GM06990 (cell line): ENCODE results near the gene ISL2.

ENCODE experiments used
- DNase-seq: peaks from one replicate; pipeline ENCODE4 v3.0.0-alpha.2; 2011; ENCODE audit not compliant: insufficient read length; ENCODE audit errors: extremely low read depth
- H3K27me3 ChIP-seq: replicated peaks from 2 replicates; pipeline ENCODE4 v1.6.0; 2011; ENCODE audit warnings: low read length; ENCODE audit not compliant: control insufficient read depth, insufficient read depth
- H3K36me3 ChIP-seq: 2 replicates; pipeline ENCODE4 v1.5.1; 2011; ENCODE audit warnings: low read length; ENCODE audit not compliant: control insufficient read depth, insufficient read depth
- H3K4me3 ChIP-seq: replicated peaks from 2 replicates; pipeline ENCODE4 v1.5.1; 2011; ENCODE audit warnings: low read depth, mild to moderate bottlenecking, control low read depth, low read length
- TF ChIP-seq, protein P1 (sequence below): IDR thresholded peaks from 2 replicates; pipeline ENCODE4 v1.5.1; 2011; ENCODE audit warnings: low read length, control low read depth, mild to moderate bottlenecking, inconsistent platforms; ENCODE audit not compliant: insufficient read depth, poor library complexity, severe bottlenecking

ISL2 gene

DNA sequence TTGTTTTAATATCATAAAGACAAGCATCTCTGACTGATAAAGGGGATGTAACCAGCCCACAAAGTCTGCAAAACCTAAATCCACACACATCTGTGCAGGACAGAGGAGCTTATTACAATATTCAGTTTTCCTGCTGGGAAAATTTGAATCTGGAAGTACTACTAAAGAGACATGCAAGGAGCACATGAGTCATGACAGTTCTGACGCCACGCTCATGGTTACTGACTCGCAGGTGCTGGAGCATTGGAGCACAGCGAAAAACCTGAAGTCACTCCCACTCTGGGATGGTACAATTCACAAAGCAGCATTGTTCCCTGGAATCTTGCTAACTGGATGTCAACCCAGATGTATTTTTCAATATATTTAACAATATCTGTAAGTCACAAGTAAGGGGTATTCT lies 7.6 kb upstream of the ISL2 start:
- no peak overlapping the region for H3K4me3 ChIP-seq
- H3K27me3 ChIP-seq: no peaks in the 10 kb centered on the region; the same call in 1 of the 2 replicates
- no peaks in the 10 kb centered on the region for H3K36me3 ChIP-seq
- DNase-seq: no peak
- TF ChIP-seq, protein P1, sequence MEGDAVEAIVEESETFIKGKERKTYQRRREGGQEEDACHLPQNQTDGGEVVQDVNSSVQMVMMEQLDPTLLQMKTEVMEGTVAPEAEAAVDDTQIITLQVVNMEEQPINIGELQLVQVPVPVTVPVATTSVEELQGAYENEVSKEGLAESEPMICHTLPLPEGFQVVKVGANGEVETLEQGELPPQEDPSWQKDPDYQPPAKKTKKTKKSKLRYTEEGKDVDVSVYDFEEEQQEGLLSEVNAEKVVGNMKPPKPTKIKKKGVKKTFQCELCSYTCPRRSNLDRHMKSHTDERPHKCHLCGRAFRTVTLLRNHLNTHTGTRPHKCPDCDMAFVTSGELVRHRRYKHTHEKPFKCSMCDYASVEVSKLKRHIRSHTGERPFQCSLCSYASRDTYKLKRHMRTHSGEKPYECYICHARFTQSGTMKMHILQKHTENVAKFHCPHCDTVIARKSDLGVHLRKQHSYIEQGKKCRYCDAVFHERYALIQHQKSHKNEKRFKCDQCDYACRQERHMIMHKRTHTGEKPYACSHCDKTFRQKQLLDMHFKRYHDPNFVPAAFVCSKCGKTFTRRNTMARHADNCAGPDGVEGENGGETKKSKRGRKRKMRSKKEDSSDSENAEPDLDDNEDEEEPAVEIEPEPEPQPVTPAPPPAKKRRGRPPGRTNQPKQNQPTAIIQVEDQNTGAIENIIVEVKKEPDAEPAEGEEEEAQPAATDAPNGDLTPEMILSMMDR: no peak

DNA sequence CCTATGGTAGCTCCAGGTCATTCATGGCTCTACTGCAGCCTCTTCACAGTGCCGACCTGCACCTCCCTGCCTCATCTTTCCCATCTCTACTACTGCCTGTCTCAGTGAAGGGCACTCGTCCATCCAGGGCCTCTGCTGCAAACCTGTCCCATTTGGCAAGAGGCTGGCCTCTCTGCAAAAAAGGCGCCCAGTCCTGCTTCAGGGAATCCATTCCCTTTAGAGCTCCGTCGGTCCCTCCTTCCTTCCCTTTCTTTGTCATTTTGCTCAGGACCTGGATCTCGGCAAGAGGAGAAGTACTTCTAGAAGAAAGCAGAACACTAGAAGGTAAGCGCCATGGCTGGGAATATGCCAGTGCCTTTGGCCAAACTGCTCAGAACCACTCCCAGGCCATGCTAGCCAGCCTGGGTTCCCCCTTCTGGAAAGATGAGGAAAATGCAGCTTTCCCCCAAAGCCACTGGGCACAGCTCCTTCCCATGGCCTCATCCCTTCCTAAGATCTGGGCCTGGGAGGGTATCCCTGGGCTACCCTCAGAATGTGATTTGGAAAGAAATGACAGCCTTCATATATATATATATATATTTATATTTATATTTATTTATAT lies 6.4 kb upstream of the ISL2 start:
- no peak for DNase-seq
- no peaks in the 10 kb centered on the region; the same call in 1 of the 2 replicates for H3K27me3 ChIP-seq
- H3K4me3 ChIP-seq: no peak overlapping the region
- TF ChIP-seq, protein P1: peak; percentile 45
- H3K36me3 ChIP-seq: no peaks in the 10 kb centered on the region

DNA sequence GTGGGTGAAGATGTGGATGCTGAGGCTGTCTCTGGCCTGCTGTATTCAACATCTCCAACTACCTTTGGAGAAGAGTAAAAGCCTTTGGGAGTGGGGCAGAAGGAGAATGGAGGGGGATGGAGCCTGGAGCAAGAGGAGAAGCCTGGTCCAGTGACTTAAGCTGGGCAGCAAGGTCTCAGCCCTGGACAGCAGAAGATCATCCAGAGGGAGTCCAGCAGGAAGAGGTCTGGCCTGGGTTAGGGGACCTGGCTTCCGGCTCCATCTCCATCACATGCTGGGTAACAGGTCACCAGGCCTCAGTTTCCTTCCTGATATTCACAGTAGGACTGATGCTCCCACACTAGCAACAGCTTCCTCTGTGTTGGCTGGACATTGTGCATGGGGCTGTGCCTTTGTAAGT lies 3.8 kb upstream of the ISL2 start:
- Histone ChIP-seq H3K27me3 (no peaks in the 10 kb centered on the region; the same call in 1 of the 2 replicates), H3K4me3 (no peak overlapping the region), H3K36me3 (no peaks in the 10 kb centered on the region)
- DNase-seq: no peak
- TF ChIP-seq, protein P1: no peak

DNA sequence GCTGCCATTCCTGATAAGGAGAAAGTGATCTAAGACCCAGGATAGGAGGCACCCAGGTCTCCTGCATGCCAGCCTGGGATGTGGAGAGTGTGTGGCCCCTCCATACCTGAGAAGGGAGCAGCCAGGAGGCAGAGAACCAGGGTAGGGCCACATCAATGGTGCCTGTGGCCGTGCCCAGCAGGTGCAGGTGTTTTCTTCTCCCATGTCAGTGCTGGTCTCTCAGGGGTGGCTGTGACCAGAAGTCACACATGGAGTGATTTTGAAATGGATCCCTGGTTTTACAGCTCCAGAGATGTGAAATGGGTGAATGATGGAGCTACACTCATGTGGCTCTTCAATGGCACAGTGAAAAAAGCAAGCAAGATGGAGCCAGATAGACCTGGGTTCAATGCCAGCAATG lies 3.3 kb upstream of the ISL2 start:
- Histone ChIP-seq H3K4me3 (no peak overlapping the region), H3K27me3 (no peaks in the 10 kb centered on the region; the same call in 1 of the 2 replicates)
- TF ChIP-seq, protein P1: no peak

DNA sequence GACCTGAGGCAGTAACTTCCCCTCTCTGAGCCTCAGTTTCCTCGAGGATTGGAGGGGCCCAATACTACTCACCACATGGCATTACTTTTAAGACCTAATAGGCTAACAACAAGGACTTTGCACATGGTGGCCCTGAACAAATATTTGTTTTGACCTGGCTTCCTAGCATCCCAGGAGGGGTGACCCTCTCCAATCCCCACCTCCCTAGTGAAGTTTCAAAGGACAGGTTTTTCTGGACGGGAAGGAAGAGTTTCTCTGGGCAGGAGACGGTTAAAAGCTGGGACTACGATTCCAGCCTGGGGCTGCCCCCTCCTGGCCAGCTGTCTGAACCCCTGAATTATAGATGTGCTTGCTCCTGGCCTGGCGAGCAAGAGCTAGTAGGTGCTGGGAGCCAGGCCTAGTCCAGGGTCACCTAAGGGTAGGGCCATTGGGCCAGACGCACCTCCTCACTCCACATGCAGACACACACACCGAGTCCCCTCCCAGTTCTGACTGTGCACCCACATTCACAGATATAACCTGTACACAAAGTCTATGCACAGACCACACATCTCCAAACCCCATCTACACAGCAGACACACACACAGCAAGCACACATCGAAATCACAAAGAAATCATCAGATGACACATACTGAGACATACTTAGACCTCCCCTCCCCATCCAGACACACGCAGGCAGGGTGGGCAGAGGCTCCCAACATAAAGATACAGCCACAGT lies 2.7 kb upstream of the ISL2 start:
- Histone ChIP-seq H3K4me3 (no peak overlapping the region), H3K36me3 (no peaks in the 10 kb centered on the region), H3K27me3 (no peaks in the 10 kb centered on the region; the same call in none of the 2 replicates)
- TF ChIP-seq, protein P1: peak; percentile 43
- DNase-seq: no peak

More for the DNA sequence above, 3.3 kb upstream of the ISL2 start:
- no peaks in the 10 kb centered on the region for H3K36me3 ChIP-seq
- DNase-seq: no peak
